K562 (cell line): ENCODE measurements around the gene HEXIM1. TPM values are rescaled to one million over a fixed set of nuclear protein-coding genes. Genes with fewer than 3 reads are reported as not detected.
A peak's percentile ranks its signal among the peaks of the same experiment; 100 is the strongest.

Experiments used
- BCL6 ChIP-seq: fragments of 250-450 bp; sonication (Bioruptor Pico); IDR thresholded peaks from 2 replicates; pipeline ENCODE4 v1.4.0; 2020
- BMI1 ChIP-seq: fragments of 150-350 bp; IDR thresholded peaks from 2 replicates; pipeline ENCODE4 v1.6.1; 2014; ENCODE audit warnings: low read length
- DLX4 ChIP-seq: fragments of 250-450 bp; sonication (Bioruptor Pico); IDR thresholded peaks from 2 replicates; pipeline ENCODE4 v1.6.1; 2021; ENCODE audit warnings: mild to moderate bottlenecking
- ELF4 ChIP-seq: fragments of 450-650 bp; formaldehyde crosslinking; IDR thresholded peaks from 2 replicates; pipeline ENCODE4 v1.4.0; 2022; ENCODE audit warnings: missing genetic modification characterization
- FOS ChIP-seq: IDR thresholded peaks from 3 replicates; pipeline ENCODE4 v1.6.1; 2011; ENCODE audit not compliant: insufficient read length; ENCODE audit errors: extremely low read depth
- HEY1 ChIP-seq: fragments of 250-450 bp; sonication (Bioruptor Pico); IDR thresholded peaks from 2 replicates; pipeline ENCODE4 v1.5.0; 2020; ENCODE audit warnings: mild to moderate bottlenecking, moderate library complexity, borderline replicate concordance
- MAZ ChIP-seq, 2 experiments: fragments of 450-650 bp in 1 of 2; sonication (generic) in 1 of 2; formaldehyde crosslinking; IDR thresholded peaks in 1 of 2; conservative IDR thresholded peaks in 1 of 2; 2 replicates each; pipeline versions ENCODE4 v1.4.0 to v1.5.0; 2020; ENCODE audit warnings: mild to moderate bottlenecking in 1 of 2, missing genetic modification reagents in 1 of 2
- NBN ChIP-seq: fragments of 450-650 bp; IDR thresholded peaks from 2 replicates; pipeline ENCODE4 v1.6.1; 2016; ENCODE audit warnings: low read depth, mild to moderate bottlenecking
- PHB ChIP-seq: fragments of 250-450 bp; sonication (Bioruptor Pico); IDR thresholded peaks from 2 replicates; pipeline ENCODE4 v1.5.0; 2021
- PHTF2 ChIP-seq: fragments of 250-450 bp; sonication (Bioruptor Pico); IDR thresholded peaks from 2 replicates; pipeline ENCODE4 v1.5.0; 2021; ENCODE audit warnings: mild to moderate bottlenecking
- POLR3G ChIP-seq: IDR thresholded peaks from 2 replicates; pipeline ENCODE4 v1.6.1; 2011; ENCODE audit not compliant: insufficient read length, insufficient replicate concordance; ENCODE audit errors: extremely low read depth
- SAFB2 ChIP-seq: fragments of 200-400 bp; formaldehyde crosslinking; IDR thresholded peaks from 2 replicates; pipeline ENCODE4 v1.6.1; 2018; ENCODE audit warnings: borderline replicate concordance, low read length, low read depth, moderate library complexity; ENCODE audit not compliant: severe bottlenecking
- ZNF586 ChIP-seq: fragments of 450-650 bp; formaldehyde crosslinking; conservative IDR thresholded peaks from 2 replicates; pipeline ENCODE4 v1.4.0; 2020; ENCODE audit warnings: mild to moderate bottlenecking, moderate library complexity
- ZNF780A ChIP-seq: fragments of 250-450 bp; sonication (Bioruptor Pico); IDR thresholded peaks from 2 replicates; pipeline ENCODE4 v1.5.0; 2021; ENCODE audit warnings: mild to moderate bottlenecking
- polyA plus RNA-seq, 8 experiments: library from polyadenylated mRNA; depleted of rRNA in 4 of 8; stranded (reverse) in 5 of 8; unstranded in 3 of 8; fragments of >200 nt; fragmentation: Nextera tagmentation in 2 of 8; fragmentation: Illumina TruSeq in 1 of 8; extraction: Ambion mirVana in 2 of 8; extraction: Trizol in 1 of 8; gene quantifications; 2 replicates each; pipeline versions ENCODE4 v1.2.1 to v1.2.3, GENCODE V29; 2011 to 2014; ENCODE audit warnings: inconsistent platforms in 1 of 8, missing spikeins in 1 of 8
- total RNA-seq, 7 experiments: library from RNA; depleted of rRNA in 6 of 7; stranded (reverse); fragments of >200 nt in 6 of 7; fragmentation: Illumina TruSeq in 2 of 7; extraction: Trizol in 2 of 7; gene quantifications; 2 replicates each; pipeline versions ENCODE4 v1.2.1 to v1.2.3, GENCODE V29; 2011 to 2021; ENCODE audit warnings: low replicate concordance in 1 of 7
- TF ChIP-seq, protein P1 (sequence below): sonication (generic); formaldehyde crosslinking; IDR thresholded peaks from 2 replicates; pipeline ENCODE4 v1.8.0; 2022; ENCODE audit warnings: mild to moderate bottlenecking, missing genetic modification reagents
- TF ChIP-seq, protein P2 (sequence below), 2 experiments: fragments of 450-650 bp; formaldehyde crosslinking in 1 of 2; IDR thresholded peaks; 2 replicates each; pipeline versions ENCODE4 v1.4.0 to v1.6.1; 2014 to 2020; ENCODE audit warnings: mild to moderate bottlenecking in 2 of 2, borderline replicate concordance in 1 of 2, low read depth in 1 of 2
- TF ChIP-seq, protein P3 (sequence below), 2 experiments: fragments of 450-650 bp; conservative IDR thresholded peaks; 2 replicates each; pipeline ENCODE4 v1.6.1; 2017; ENCODE audit warnings: mild to moderate bottlenecking in 2 of 2, moderate library complexity in 2 of 2

Gene HEXIM1
- total and polyA plus RNA-seq, 9 of the 15 experiments (the other 6 are each of a cell fraction or from before 2014, with no cell fraction given) = 1.4 to 28.3 (median 9.1) TPM

GRCh38 chr17:45161288-45162024 is 13.2 kb downstream of the HEXIM1 start, which contains the start of gene HEXIM2 (continued):
- TF ChIP-seq HEY1 (CRISPR knock-in tag) (no peak), ZNF586 (0 out of 2 replicates have a peak, but pooled peaks have one; percentile 66), ELF4 (CRISPR knock-in tag) (no peak), PHTF2 (no peak), PHB (CRISPR knock-in tag) (peak; percentile 93; the same call in 1 of the 2 replicates), NBN (peak; percentile 73; the same call in 1 of the 2 replicates), BCL6 (CRISPR knock-in tag) (no peak), FOS (peak; percentile 93), ZNF780A (CRISPR knock-in tag) (no peak), POLR3G (no peak), BMI1 (no peak), MAZ (CRISPR knock-in tag; conservative IDR thresholded peaks at IDR 0.05 in 1 of 2, IDR thresholded peaks at IDR 0.05 in 1 of 2) (peak; percentile 74 to 82; a peak in 2 of 4 replicates), SAFB2 (no peak), DLX4 (CRISPR knock-in tag) (no peak)
- TF ChIP-seq, protein P1, sequence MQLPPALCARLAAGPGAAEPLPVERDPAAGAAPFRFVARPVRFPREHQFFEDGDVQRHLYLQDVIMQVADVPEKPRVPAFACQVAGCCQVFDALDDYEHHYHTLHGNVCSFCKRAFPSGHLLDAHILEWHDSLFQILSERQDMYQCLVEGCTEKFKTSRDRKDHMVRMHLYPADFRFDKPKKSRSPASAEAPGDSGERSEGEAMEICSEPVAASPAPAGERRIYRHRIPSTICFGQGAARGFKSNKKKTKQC (CRISPR knock-in tag) = peak; percentile 71; the same call in 1 of the 2 replicates
- TF ChIP-seq, protein P2, sequence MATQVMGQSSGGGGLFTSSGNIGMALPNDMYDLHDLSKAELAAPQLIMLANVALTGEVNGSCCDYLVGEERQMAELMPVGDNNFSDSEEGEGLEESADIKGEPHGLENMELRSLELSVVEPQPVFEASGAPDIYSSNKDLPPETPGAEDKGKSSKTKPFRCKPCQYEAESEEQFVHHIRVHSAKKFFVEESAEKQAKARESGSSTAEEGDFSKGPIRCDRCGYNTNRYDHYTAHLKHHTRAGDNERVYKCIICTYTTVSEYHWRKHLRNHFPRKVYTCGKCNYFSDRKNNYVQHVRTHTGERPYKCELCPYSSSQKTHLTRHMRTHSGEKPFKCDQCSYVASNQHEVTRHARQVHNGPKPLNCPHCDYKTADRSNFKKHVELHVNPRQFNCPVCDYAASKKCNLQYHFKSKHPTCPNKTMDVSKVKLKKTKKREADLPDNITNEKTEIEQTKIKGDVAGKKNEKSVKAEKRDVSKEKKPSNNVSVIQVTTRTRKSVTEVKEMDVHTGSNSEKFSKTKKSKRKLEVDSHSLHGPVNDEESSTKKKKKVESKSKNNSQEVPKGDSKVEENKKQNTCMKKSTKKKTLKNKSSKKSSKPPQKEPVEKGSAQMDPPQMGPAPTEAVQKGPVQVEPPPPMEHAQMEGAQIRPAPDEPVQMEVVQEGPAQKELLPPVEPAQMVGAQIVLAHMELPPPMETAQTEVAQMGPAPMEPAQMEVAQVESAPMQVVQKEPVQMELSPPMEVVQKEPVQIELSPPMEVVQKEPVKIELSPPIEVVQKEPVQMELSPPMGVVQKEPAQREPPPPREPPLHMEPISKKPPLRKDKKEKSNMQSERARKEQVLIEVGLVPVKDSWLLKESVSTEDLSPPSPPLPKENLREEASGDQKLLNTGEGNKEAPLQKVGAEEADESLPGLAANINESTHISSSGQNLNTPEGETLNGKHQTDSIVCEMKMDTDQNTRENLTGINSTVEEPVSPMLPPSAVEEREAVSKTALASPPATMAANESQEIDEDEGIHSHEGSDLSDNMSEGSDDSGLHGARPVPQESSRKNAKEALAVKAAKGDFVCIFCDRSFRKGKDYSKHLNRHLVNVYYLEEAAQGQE (IDR thresholded peaks at IDR 0.05; ENCODE audit: borderline replicate concordance) = no peak
- TF ChIP-seq, protein P2 (CRISPR knock-in tag; IDR thresholded peaks at IDR 0.05; ENCODE audit: low read depth) = peak; percentile 58; the same call in 1 of the 2 replicates
- TF ChIP-seq, protein P3, sequence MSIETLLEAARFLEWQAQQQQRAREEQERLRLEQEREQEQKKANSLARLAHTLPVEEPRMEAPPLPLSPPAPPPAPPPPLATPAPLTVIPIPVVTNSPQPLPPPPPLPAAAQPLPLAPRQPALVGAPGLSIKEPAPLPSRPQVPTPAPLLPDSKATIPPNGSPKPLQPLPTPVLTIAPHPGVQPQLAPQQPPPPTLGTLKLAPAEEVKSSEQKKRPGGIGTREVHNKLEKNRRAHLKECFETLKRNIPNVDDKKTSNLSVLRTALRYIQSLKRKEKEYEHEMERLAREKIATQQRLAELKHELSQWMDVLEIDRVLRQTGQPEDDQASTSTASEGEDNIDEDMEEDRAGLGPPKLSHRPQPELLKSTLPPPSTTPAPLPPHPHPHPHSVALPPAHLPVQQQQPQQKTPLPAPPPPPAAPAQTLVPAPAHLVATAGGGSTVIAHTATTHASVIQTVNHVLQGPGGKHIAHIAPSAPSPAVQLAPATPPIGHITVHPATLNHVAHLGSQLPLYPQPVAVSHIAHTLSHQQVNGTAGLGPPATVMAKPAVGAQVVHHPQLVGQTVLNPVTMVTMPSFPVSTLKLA (conservative IDR thresholded peaks at IDR 0.05) = peak in 1 of 2 experiments; percentile 64; a peak in 2 of 4 replicates
